Measurements from ENCODE around the gene METTL6. TPM values are rescaled to one million over a fixed set of nuclear protein-coding genes. Genes with fewer than 3 reads are reported as not detected.
A peak's percentile ranks its signal among the peaks of the same experiment; 100 is the strongest.

Gene METTL6
- total and polyA plus RNA-seq, 3 experiments from 2014 or later: 15.4 to 24.4 (median 23.2) TPM

DNA sequence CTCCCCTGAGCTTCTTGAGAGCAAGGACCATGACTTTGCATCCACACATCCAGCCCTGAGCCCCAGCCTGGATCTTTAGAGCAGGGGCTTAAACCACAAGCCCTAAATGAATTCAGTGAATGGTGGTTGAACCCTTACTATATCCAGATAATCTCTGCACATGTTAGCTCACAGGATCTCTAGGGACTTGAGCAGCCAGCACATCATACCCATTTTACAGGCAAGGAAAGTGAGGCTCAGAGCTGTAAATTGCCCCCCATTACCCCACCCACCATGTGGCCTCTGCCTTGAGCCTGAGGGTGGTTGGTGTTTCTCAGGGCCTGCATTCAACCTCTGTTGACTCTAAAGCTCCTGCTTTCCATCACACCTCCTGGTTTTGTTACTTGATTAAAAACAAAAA, 27.6 kb upstream of the METTL6 start:
- no peak overlapping the region for H3K4me3 Mint-ChIP-seq
- CTCF ChIA-PET: interaction anchor here (2.3 kb wide), 1 partner anchor 12 kb away, joined by 6 read pairs; no protein-coding TSS in a partner anchor
- peaks cover 1 to 3% (median 3%) of the 10 kb centered on the region in 3 donors for H3K4me1 Mint-ChIP-seq
- Histone ChIP-seq H3K27me3 (ENCODE audit: insufficient read depth, low read length, poor library complexity, severe bottlenecking) (no peaks in the 10 kb centered on the region), H3K36me3 (ENCODE audit: insufficient read depth, low read length) (no peaks in the 10 kb centered on the region), H3K4me3 (ENCODE audit: low read length) (no peak overlapping the region), H3K9me3 (ENCODE audit: low read length) (no peaks in the 10 kb centered on the region), H3K4me1 (ENCODE audit: insufficient read depth, low read length) (no peaks in the 10 kb centered on the region), H3K27ac (ENCODE audit: low read depth, low read length) (no peak overlapping the region)
- peak overlapping the region in 2 of 8 donors; percentile 5 to 36 for H3K27ac Mint-ChIP-seq
- POLR2A ChIA-PET: no interaction called here
- H3K36me3 Mint-ChIP-seq: peaks cover 4 to 13% (median 11%) of the 10 kb centered on the region in 3 donors
- H3K27me3 Mint-ChIP-seq: no peaks in the 10 kb centered on the region
- no peaks in the 10 kb centered on the region for H3K9me3 Mint-ChIP-seq
- no peak for DNase-seq

DNA sequence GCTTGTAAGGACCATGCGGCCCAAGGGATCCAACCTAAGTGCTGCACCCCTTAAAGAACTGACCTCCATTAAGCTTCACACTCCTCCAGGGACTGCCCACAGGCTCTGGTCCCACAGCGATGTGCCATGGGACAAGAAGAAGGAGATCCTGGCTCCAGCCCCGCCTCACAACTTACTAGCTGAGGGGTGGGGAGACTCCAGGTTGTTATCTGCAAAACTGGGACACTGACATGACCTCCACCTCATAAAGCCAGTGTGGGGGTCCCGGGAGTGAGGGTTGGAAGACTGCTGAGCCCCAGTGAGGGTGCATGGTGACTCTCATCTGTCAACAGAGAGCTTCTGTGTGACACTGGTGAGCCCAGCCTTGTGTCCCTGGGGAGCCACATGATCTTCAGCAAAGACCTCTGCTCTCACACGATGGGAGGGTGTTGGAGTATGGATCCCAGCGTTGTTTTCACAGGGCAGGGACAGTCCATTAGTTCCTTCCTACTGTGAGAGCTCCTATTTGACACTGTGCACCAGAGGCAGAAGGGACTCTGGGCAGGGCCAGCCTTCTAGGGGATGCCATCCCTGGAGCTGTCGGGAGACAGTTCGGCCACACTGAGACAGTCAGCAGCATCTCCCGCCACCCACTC, 26.8 kb upstream of the METTL6 start:
- Histone ChIP-seq H3K4me3 (ENCODE audit: low read length) (no peak overlapping the region), H3K9me3 (ENCODE audit: low read length) (no peaks in the 10 kb centered on the region), H3K27ac (ENCODE audit: low read depth, low read length) (no peak overlapping the region), H3K27me3 (ENCODE audit: insufficient read depth, low read length, poor library complexity, severe bottlenecking) (no peaks in the 10 kb centered on the region), H3K4me1 (ENCODE audit: insufficient read depth, low read length) (no peaks in the 10 kb centered on the region), H3K36me3 (ENCODE audit: insufficient read depth, low read length) (no peaks in the 10 kb centered on the region)
- H3K27ac Mint-ChIP-seq: peak overlapping the region in 1 of 8 donors; percentile 44
- ChIA-PET POLR2A (no interaction called here), CTCF (interaction anchor here (0.8 kb wide), 1 partner anchor 10 kb away, joined by 3 read pairs; no protein-coding TSS in a partner anchor)
- no peaks in the 10 kb centered on the region for H3K9me3 Mint-ChIP-seq
- H3K36me3 Mint-ChIP-seq: peaks cover 4 to 13% (median 8%) of the 10 kb centered on the region in 3 donors
- DNase-seq: no peak
- H3K4me1 Mint-ChIP-seq: no peaks in the 10 kb centered on the region
- no peak overlapping the region for H3K4me3 Mint-ChIP-seq
- no peaks in the 10 kb centered on the region for H3K27me3 Mint-ChIP-seq

DNA sequence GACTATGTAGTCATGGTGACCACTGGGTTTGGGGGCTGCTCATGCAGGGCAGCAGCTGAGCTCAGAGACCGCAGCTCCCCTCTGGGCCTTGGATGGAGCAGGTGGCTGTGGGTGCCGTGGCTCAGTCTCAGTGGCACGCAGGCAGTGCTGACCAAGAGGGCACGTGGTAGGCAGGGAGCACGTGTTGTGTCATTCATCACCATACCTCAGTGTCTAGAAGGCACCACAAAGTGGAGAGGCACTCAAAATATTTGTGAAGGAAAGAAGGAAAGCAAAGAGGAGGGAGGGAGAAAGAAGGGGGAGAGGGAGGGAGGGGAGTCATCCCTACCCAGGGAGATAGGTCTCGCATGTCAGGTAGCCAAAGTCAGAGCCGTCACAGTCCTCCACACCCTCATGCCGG, 26.2 kb upstream of the METTL6 start:
- CTCF ChIA-PET: no interaction called here
- H3K4me1 Mint-ChIP-seq: no peaks in the 10 kb centered on the region
- peaks cover 4 to 13% (median 8%) of the 10 kb centered on the region in 3 donors for H3K36me3 Mint-ChIP-seq
- POLR2A ChIA-PET: no interaction called here
- Histone ChIP-seq H3K27me3 (ENCODE audit: insufficient read depth, low read length, poor library complexity, severe bottlenecking) (no peaks in the 10 kb centered on the region), H3K27ac (ENCODE audit: low read depth, low read length) (no peak overlapping the region), H3K9me3 (ENCODE audit: low read length) (no peaks in the 10 kb centered on the region), H3K4me1 (ENCODE audit: insufficient read depth, low read length) (no peaks in the 10 kb centered on the region), H3K36me3 (ENCODE audit: insufficient read depth, low read length) (no peaks in the 10 kb centered on the region), H3K4me3 (ENCODE audit: low read length) (no peak overlapping the region)
- peak overlapping the region in 2 of 8 donors; percentile 29 to 39 for H3K27ac Mint-ChIP-seq
- H3K27me3 Mint-ChIP-seq: no peaks in the 10 kb centered on the region
- no peak overlapping the region for H3K4me3 Mint-ChIP-seq
- DNase-seq: no peak
- no peaks in the 10 kb centered on the region for H3K9me3 Mint-ChIP-seq

DNA sequence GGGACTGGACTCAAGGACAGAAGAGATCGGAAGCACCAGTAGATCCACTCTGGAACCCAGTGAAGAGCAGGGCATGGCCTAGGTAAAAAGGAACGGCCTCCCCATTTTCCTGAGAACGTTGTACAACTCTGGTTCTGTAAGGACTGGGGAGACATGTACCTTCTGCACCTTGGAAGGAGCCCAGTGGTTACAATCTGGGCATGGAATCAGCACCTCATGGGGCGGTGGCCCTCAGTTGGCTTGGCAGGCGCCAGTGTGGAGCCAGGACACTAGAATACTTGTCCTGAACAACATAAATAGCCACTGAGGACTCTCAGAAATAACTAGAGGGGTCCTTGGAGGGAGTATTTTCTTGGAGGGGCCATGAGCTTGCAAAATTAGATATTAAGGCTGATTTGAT, 25.6 kb upstream of the METTL6 start:
- no peaks in the 10 kb centered on the region for H3K9me3 Mint-ChIP-seq
- H3K27me3 Mint-ChIP-seq: no peaks in the 10 kb centered on the region
- DNase-seq: no peak
- ChIA-PET POLR2A (no interaction called here), CTCF (no interaction called here)
- H3K27ac Mint-ChIP-seq: peak overlapping the region in 3 of 8 donors; percentile 29 to 40 (median 39)
- Histone ChIP-seq H3K27me3 (ENCODE audit: insufficient read depth, low read length, poor library complexity, severe bottlenecking) (no peaks in the 10 kb centered on the region), H3K27ac (ENCODE audit: low read depth, low read length) (no peak overlapping the region), H3K36me3 (ENCODE audit: insufficient read depth, low read length) (no peaks in the 10 kb centered on the region), H3K9me3 (ENCODE audit: low read length) (no peaks in the 10 kb centered on the region), H3K4me1 (ENCODE audit: insufficient read depth, low read length) (no peaks in the 10 kb centered on the region), H3K4me3 (ENCODE audit: low read length) (no peak overlapping the region)
- no peak overlapping the region for H3K4me3 Mint-ChIP-seq
- H3K36me3 Mint-ChIP-seq: peaks cover 4 to 13% (median 4%) of the 10 kb centered on the region in 3 donors
- no peaks in the 10 kb centered on the region for H3K4me1 Mint-ChIP-seq

DNA sequence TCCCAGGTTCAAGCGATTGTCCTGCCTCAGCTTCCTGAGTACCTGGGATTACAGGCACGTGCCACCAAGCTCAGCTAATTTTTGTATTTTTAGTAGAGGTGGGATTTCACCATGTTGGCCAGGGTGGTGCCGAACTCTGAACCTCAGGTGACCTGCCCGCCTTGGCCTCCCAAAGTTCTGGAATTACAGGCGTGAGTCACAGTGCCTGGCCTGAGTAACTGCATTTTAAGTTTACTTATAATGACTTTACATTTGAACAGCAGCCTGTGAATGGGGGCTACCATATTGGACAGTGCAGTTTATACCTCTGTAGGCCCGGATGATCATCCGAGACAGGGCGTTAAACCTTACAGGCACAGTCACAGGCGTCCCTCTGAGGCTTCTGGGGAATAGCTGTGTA, 24.8 kb upstream of the METTL6 start:
- POLR2A ChIA-PET: no interaction called here
- CTCF ChIA-PET: no interaction called here
- H3K9me3 ChIP-seq (ENCODE audit: low read length): no peaks in the 10 kb centered on the region
- H3K36me3 ChIP-seq (ENCODE audit: insufficient read depth, low read length): no peaks in the 10 kb centered on the region
- no peaks in the 10 kb centered on the region for H3K27me3 ChIP-seq (ENCODE audit: insufficient read depth, low read length, poor library complexity, severe bottlenecking)
- H3K4me1 ChIP-seq (ENCODE audit: insufficient read depth, low read length): no peaks in the 10 kb centered on the region
- no peak overlapping the region for H3K4me3 Mint-ChIP-seq
- no peaks in the 10 kb centered on the region for H3K4me1 Mint-ChIP-seq
- no peak overlapping the region for H3K27ac ChIP-seq (ENCODE audit: low read depth, low read length)
- H3K27ac Mint-ChIP-seq: peak overlapping the region in 2 of 8 donors; percentile 1 to 88
- no peak for DNase-seq
- peaks cover 4 to 13% (median 4%) of the 10 kb centered on the region in 3 donors for H3K36me3 Mint-ChIP-seq
- H3K9me3 Mint-ChIP-seq: no peaks in the 10 kb centered on the region
- H3K27me3 Mint-ChIP-seq: no peaks in the 10 kb centered on the region
- no peak overlapping the region for H3K4me3 ChIP-seq (ENCODE audit: low read length)

DNA sequence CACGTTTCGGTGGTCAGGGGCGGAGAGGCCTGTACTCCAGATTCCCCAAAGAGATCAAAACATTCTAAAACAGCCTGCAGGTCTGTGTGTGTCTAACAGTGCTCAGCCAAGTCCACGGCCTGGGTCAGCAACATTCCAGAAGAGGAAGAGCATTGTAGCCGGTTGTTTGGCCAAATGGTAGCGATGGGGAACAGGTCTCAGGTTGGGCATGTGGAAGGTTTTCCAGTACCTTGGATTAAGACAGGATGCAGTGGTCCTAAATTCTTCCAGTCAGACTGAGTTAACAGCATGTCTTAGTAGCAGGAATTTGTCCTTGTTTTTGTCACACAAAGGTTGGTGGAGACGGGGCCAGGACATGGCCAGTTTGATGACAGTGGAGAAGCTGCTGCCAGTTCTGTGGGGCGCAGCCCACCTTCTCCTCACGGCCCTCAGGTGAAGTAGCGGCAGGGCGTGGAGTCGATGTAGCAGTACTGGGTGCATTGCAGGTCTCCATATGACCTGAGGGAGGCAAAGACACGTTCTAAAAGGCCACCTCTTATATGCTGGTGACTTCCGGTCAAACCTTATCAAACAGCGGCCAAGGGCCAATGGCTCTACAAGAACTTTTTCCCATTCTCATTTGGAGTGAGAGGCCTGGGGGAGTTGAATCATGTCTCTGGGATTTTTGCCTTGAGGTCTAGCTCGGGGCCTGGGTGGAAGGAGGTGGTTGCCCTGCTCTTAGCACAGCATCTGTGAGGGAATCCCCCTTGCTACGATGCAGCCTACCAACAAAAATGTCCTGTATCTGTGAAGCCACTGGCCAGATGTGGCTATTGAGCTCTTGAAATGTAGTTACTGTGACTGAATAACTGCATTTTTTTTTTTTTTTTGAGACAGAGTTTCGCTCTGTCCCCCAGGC, 24.1 kb upstream of the METTL6 start:
- H3K9me3 ChIP-seq (ENCODE audit: low read length): no peaks in the 10 kb centered on the region
- H3K9me3 Mint-ChIP-seq: no peaks in the 10 kb centered on the region
- H3K36me3 Mint-ChIP-seq: peaks cover 4 to 13% (median 4%) of the 10 kb centered on the region in 3 donors
- no peak overlapping the region for H3K27ac ChIP-seq (ENCODE audit: low read depth, low read length)
- no peaks in the 10 kb centered on the region for H3K27me3 ChIP-seq (ENCODE audit: insufficient read depth, low read length, poor library complexity, severe bottlenecking)
- H3K4me1 Mint-ChIP-seq: no peaks in the 10 kb centered on the region
- H3K27me3 Mint-ChIP-seq: no peaks in the 10 kb centered on the region
- DNase-seq: no peak
- no peaks in the 10 kb centered on the region for H3K36me3 ChIP-seq (ENCODE audit: insufficient read depth, low read length)
- no peak overlapping the region for H3K4me3 ChIP-seq (ENCODE audit: low read length)
- peak overlapping the region in 3 of 8 donors; percentile 20 to 89 (median 43) for H3K27ac Mint-ChIP-seq
- H3K4me3 Mint-ChIP-seq: peak overlapping the region in 1 of 7 donors; percentile 44
- ChIA-PET POLR2A (no interaction called here), CTCF (no interaction called here)
- H3K4me1 ChIP-seq (ENCODE audit: insufficient read depth, low read length): no peaks in the 10 kb centered on the region

DNA sequence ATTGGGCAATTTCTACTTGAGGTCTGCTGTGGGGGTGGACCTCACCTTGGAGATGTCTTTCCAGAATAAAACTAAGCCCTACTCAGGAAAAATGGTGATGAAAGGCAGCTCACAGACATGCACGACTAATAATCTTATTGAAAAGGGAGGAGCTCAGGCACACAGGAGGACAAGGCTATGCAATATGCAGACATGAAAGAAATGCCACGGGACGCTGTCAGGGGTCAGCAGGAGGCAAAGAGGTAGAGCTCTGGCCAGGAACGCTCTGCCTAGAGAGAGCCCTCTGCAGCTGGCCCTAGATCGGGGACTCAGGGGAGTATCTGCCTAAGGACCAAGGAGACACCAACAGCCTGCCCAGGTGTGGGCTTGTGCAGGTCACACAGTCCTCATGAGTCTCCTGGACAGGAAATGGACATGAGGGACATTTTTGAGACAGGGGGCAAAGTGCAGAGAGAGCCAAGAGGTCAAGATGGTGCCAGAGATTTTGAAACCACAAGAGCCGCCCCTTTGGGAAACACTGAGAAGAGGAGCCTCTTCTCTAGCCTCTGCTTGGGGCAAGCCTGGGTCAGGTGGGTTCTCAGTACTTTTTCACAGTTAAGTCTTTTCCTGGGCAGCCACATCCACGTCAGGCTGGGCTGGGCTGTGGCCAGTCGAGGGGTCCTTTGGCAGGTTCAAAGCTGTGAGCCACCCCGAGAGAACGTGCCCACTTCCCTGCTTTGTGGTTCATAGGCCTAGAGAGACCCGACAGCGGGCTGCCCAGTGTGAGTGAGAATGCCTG, 23.3 kb upstream of the METTL6 start:
- Histone ChIP-seq H3K4me1 (ENCODE audit: insufficient read depth, low read length) (no peaks in the 10 kb centered on the region), H3K27me3 (ENCODE audit: insufficient read depth, low read length, poor library complexity, severe bottlenecking) (no peaks in the 10 kb centered on the region), H3K4me3 (ENCODE audit: low read length) (no peak overlapping the region), H3K9me3 (ENCODE audit: low read length) (no peaks in the 10 kb centered on the region), H3K27ac (ENCODE audit: low read depth, low read length) (no peak overlapping the region), H3K36me3 (ENCODE audit: insufficient read depth, low read length) (no peaks in the 10 kb centered on the region)
- no peak for DNase-seq
- Mint-ChIP-seq H3K4me3 (no peak overlapping the region), H3K4me1 (no peaks in the 10 kb centered on the region), H3K9me3 (no peaks in the 10 kb centered on the region), H3K27me3 (no peaks in the 10 kb centered on the region), H3K36me3 (peaks cover 4 to 13% (median 4%) of the 10 kb centered on the region in 3 donors), H3K27ac (peak overlapping the region in 4 of 8 donors; percentile 12 to 70 (median 50))
- ChIA-PET POLR2A (no interaction called here), CTCF (no interaction called here)

Data from CD8-positive, alpha-beta memory T cell (primary cell).